ENCODE measurements around the gene F13A1.

- TF ChIP-seq, protein P1, sequence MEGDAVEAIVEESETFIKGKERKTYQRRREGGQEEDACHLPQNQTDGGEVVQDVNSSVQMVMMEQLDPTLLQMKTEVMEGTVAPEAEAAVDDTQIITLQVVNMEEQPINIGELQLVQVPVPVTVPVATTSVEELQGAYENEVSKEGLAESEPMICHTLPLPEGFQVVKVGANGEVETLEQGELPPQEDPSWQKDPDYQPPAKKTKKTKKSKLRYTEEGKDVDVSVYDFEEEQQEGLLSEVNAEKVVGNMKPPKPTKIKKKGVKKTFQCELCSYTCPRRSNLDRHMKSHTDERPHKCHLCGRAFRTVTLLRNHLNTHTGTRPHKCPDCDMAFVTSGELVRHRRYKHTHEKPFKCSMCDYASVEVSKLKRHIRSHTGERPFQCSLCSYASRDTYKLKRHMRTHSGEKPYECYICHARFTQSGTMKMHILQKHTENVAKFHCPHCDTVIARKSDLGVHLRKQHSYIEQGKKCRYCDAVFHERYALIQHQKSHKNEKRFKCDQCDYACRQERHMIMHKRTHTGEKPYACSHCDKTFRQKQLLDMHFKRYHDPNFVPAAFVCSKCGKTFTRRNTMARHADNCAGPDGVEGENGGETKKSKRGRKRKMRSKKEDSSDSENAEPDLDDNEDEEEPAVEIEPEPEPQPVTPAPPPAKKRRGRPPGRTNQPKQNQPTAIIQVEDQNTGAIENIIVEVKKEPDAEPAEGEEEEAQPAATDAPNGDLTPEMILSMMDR (IDR thresholded peaks at IDR 0.05; ENCODE audit: insufficient read depth, low read length, poor library complexity, severe bottlenecking): no peak
- no peak for TF ChIP-seq EZH2phosphoT487 (conservative IDR thresholded peaks at IDR 0.05; ENCODE audit: low read length)
These were observed 142.7 kb downstream of the F13A1 start for GRCh38 chr6:6177754-6178153.
